Esophagus (tissue), 2 donors: ENCODE data around the gene C17orf50. TPM values are rescaled to one million over a fixed set of nuclear protein-coding genes. Genes with fewer than 3 reads are reported as not detected.

Experiments used
- H3K27ac ChIP-seq, 2 donors: one replicate each; pipeline ENCODE4 v1.5.1; 2013; ENCODE audit warnings: low read depth in 2 of 2, mild to moderate bottlenecking in 2 of 2, inconsistent platforms in 1 of 2, low read length in 1 of 2, moderate library complexity in 1 of 2
- H3K27me3 ChIP-seq, 2 donors: one replicate each; pipeline ENCODE4 v1.6.1; 2013; ENCODE audit warnings: low read length in 2 of 2, control low read depth in 1 of 2, mild to moderate bottlenecking in 1 of 2; ENCODE audit not compliant: insufficient read depth in 2 of 2, control insufficient read depth in 1 of 2
- H3K36me3 ChIP-seq, 2 donors: one replicate each; pipeline ENCODE4 v1.6.1; 2013; ENCODE audit warnings: low read length in 1 of 2; ENCODE audit not compliant: control insufficient read depth in 2 of 2, insufficient read depth in 2 of 2
- H3K4me1 ChIP-seq, 2 donors: one replicate each; pipeline ENCODE4 v1.6.1; 2013; ENCODE audit warnings: low read length in 1 of 2; ENCODE audit not compliant: control insufficient read depth in 2 of 2, insufficient read depth in 2 of 2
- H3K4me3 ChIP-seq, 2 donors: one replicate each; pipeline ENCODE4 v1.5.1; 2013; ENCODE audit warnings: low read length in 2 of 2, mild to moderate bottlenecking in 2 of 2, low read depth in 1 of 2, moderate library complexity in 1 of 2
- H3K9me3 ChIP-seq, 2 donors: one replicate each; pipeline ENCODE4 v1.6.1; 2013; ENCODE audit warnings: mild to moderate bottlenecking in 2 of 2, low read depth in 1 of 2, low read length in 1 of 2, moderate library complexity in 1 of 2; ENCODE audit not compliant: control insufficient read depth in 2 of 2, insufficient read depth in 1 of 2
- WGBS, 2 donors: extraction: QIAGEN DNeasy Blood & Tissue Kit; methylation state at CpG; one replicate each; pipeline ENCODE4 v1.1.7; 2013; 5-methylcytosine and 5-hydroxymethylcytosine counted together
- polyA plus RNA-seq, 2 donors: library from polyadenylated mRNA; stranded (reverse); fragments of 200-250 nt; gene quantifications; one replicate each; pipeline ENCODE4 v1.2.3, GENCODE V29; 2013
- donor health status: healthy with polysubstance abuse.
- donor health status: Bipolar disorder and iron deficiency.

C17orf50 gene
- polyA plus RNA-seq, 2 donors = 0.14 TPM; not detected in 1

DNA sequence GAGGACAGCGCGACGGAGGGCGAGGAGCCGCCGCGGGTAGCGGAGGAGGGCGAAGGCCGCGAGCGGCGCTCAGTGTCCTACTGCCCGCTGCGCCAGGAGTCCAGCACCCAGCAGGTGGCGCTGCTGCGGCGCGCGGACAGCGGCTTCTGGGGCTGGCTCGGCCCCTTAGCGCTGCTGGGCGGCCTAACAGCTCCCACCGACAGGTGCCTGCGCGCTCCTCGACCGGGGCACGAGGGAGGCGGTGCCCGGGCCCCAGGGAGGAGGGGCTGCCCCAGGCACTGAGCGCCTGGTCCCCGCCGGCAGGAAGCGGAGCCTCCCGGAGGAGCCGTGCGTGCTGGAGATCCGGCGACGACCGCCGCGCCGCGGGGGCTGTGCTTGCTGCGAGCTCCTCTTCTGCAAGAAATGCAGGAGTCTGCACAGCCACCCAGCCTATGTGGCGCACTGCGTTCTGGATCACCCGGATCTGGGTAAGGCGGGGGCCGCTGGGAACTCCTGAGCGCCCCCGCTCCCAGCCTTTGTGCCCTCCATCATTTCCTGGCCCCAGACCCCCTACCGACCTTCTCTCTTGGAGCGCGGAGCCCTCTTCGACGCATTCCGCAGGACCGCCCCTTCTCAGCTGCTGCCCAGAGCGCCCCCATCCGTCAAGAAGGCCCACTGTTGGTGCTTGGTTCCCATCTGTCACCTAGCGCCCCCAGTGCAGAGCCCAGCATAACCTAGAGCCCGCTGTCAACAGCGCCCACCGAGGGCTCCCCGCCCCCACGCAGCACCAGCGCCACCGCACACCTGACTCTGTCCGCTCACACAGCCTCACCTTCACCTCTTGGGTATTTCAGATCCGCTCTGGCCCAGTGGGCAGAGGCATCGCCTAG, 3.7 kb downstream of the C17orf50 start:
- no peak overlapping the region for H3K27ac ChIP-seq
- 3 to 4% methylated on average over 67 to 75 of the region's 75 CpGs for WGBS, 2 donors
- H3K4me3 ChIP-seq = peak overlapping the region; percentile 33 to 54
- no peaks in the 10 kb centered on the region for H3K9me3 ChIP-seq
- H3K27me3 ChIP-seq = no peaks in the 10 kb centered on the region
- no peaks in the 10 kb centered on the region for H3K36me3 ChIP-seq
- peaks cover 5 to 6% of the 10 kb centered on the region in 2 donors for H3K4me1 ChIP-seq

- no peaks in the 10 kb centered on the region for H3K27me3 ChIP-seq
- WGBS, 2 donors = 63 to 67% methylated on average over 11 of the region's 11 CpGs
- H3K4me1 ChIP-seq = peaks cover 5 to 6% of the 10 kb centered on the region in 2 donors
- no peak overlapping the region for H3K27ac ChIP-seq
- no peak overlapping the region for H3K4me3 ChIP-seq
- H3K9me3 ChIP-seq = peaks cover 0 to 2% of the 10 kb centered on the region in 2 donors
- no peaks in the 10 kb centered on the region for H3K36me3 ChIP-seq
These were observed 4.5 kb downstream of the C17orf50 start for GRCh38 chr17:35765086-35765710.

- Histone ChIP-seq H3K27ac (no peak overlapping the region), H3K36me3 (no peaks in the 10 kb centered on the region), H3K9me3 (peaks cover 0 to 2% of the 10 kb centered on the region in 2 donors), H3K4me1 (peaks cover 5 to 6% of the 10 kb centered on the region in 2 donors), H3K27me3 (no peaks in the 10 kb centered on the region), H3K4me3 (no peak overlapping the region)
- WGBS, 2 donors = 82 to 83% methylated on average over 8 of the region's 8 CpGs
These were observed 5.2 kb downstream of the C17orf50 start for GRCh38 chr17:35765756-35766488.

- Histone ChIP-seq H3K9me3 (peaks cover 0 to 2% of the 10 kb centered on the region in 2 donors), H3K4me1 (peaks cover 5 to 6% of the 10 kb centered on the region in 2 donors), H3K27ac (no peak overlapping the region), H3K4me3 (no peak overlapping the region), H3K27me3 (no peaks in the 10 kb centered on the region), H3K36me3 (no peaks in the 10 kb centered on the region)
- WGBS, 2 donors = 90 to 92% methylated on average over 23 to 24 of the region's 24 CpGs
These were observed 5.8 kb downstream of the C17orf50 start for GRCh38 chr17:35766489-35766877.

- Histone ChIP-seq H3K4me1 (peaks cover 5 to 6% of the 10 kb centered on the region in 2 donors), H3K27ac (no peak overlapping the region), H3K27me3 (no peaks in the 10 kb centered on the region), H3K4me3 (no peak overlapping the region), H3K36me3 (no peaks in the 10 kb centered on the region), H3K9me3 (peaks cover 0 to 2% of the 10 kb centered on the region in 2 donors)
- 40 to 43% methylated on average over 7 of the region's 7 CpGs for WGBS, 2 donors
These were observed 6.3 kb downstream of the C17orf50 start for GRCh38 chr17:35766903-35767510.

- H3K9me3 ChIP-seq = peaks cover 0 to 2% of the 10 kb centered on the region in 2 donors
- no peak overlapping the region for H3K27ac ChIP-seq
- WGBS, 2 donors = 88 to 95% methylated on average over 2 of the region's 2 CpGs
- no peaks in the 10 kb centered on the region for H3K36me3 ChIP-seq
- peaks cover 5 to 8% of the 10 kb centered on the region in 2 donors for H3K4me1 ChIP-seq
- no peak overlapping the region for H3K4me3 ChIP-seq
- no peaks in the 10 kb centered on the region for H3K27me3 ChIP-seq
These were observed 8.1 kb downstream of the C17orf50 start for GRCh38 chr17:35768797-35769196.

DNA sequence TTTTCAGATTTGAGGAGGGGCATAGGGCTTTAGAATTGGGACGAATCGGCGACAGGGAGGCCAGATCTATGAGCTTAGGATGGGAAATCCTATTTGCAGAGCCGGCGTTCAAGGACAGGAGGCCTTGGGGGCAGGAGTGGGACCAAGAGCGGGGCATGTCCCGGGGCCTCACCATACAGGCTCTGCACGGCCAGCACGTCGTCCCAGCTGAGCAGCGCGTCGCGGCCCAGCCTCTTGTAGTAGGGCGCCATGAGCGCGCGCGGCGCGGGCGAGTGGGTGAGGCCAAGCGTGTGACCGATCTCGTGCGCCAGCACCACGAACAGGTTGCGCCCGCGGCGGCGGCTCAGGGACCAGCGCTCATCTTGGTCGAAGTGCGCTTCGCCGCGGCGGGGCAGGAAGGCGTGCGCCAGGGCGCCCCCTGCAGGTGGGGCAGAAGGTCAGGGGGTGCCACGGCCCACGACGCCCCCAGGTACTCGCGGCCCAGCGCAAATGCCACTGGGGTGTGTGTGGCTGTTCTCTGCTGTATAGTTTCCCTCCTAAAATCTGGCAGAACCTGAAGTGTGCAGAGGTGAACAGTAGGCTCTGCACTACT, 9.3 kb downstream of the C17orf50 start:
- no peak overlapping the region for H3K27ac ChIP-seq
- WGBS, 2 donors = 94 to 96% methylated on average over 48 of the region's 48 CpGs
- H3K36me3 ChIP-seq = no peaks in the 10 kb centered on the region
- H3K9me3 ChIP-seq = peaks cover 0 to 2% of the 10 kb centered on the region in 2 donors
- no peak overlapping the region for H3K4me3 ChIP-seq
- no peaks in the 10 kb centered on the region for H3K27me3 ChIP-seq
- peaks cover 2 to 12% of the 10 kb centered on the region in 2 donors for H3K4me1 ChIP-seq

- 79 to 82% methylated on average over 20 of the region's 20 CpGs for WGBS, 2 donors
- Histone ChIP-seq H3K36me3 (peaks cover 0 to 2% of the 10 kb centered on the region in 2 donors), H3K9me3 (peaks cover 0 to 2% of the 10 kb centered on the region in 2 donors), H3K27me3 (no peaks in the 10 kb centered on the region), H3K27ac (peak overlapping the region in 1 of 2 donors; percentile 87), H3K4me3 (no peak overlapping the region), H3K4me1 (peaks cover 4 to 12% of the 10 kb centered on the region in 2 donors)
These were observed 12.4 kb downstream of the C17orf50 start for GRCh38 chr17:35773129-35773528.
